Liver (tissue), 9 donors: ENCODE results near the gene EHD4. TPM values are rescaled to one million over a fixed set of nuclear protein-coding genes. Genes with fewer than 3 reads are reported as not detected.

Experiments used
- DNase-seq: peaks from one replicate; pipeline ENCODE4 v3.0.0-alpha.2; 2017; ENCODE audit warnings: low spot score
- H3K27ac ChIP-seq, 2 donors: one replicate each; pipeline ENCODE4 v1.7.0; 2013; ENCODE audit warnings: inconsistent platforms in 2 of 2, low read length in 2 of 2, control low read depth in 1 of 2, low read depth in 1 of 2, mild to moderate bottlenecking in 1 of 2
- H3K27me3 ChIP-seq, 4 donors: one replicate each; pipeline versions ENCODE4 v1.6.1 to v1.7.0; 2013; ENCODE audit warnings: low read length in 3 of 4, inconsistent platforms in 1 of 4, mild to moderate bottlenecking in 1 of 4, moderate library complexity in 1 of 4; ENCODE audit not compliant: control insufficient read depth in 4 of 4, insufficient read depth in 4 of 4
- H3K36me3 ChIP-seq, 4 donors: one replicate each; pipeline versions ENCODE4 v1.6.1 to v1.7.0; 2013; ENCODE audit warnings: low read length in 3 of 4, mild to moderate bottlenecking in 3 of 4, low read depth in 1 of 4, moderate library complexity in 1 of 4; ENCODE audit not compliant: control insufficient read depth in 4 of 4, insufficient read depth in 3 of 4
- H3K4me1 ChIP-seq, 4 donors: one replicate each; pipeline versions ENCODE4 v1.6.1 to v1.7.0; 2013; ENCODE audit warnings: low read length in 3 of 4, mild to moderate bottlenecking in 3 of 4, moderate library complexity in 1 of 4; ENCODE audit not compliant: control insufficient read depth in 4 of 4, insufficient read depth in 4 of 4
- H3K4me3 ChIP-seq, 3 donors: one replicate each; pipeline versions ENCODE4 v1.6.1 to v1.7.0; 2013; ENCODE audit warnings: low read length in 3 of 3, control low read depth in 1 of 3, low read depth in 1 of 3, mild to moderate bottlenecking in 1 of 3
- H3K9ac ChIP-seq, 2 donors: one replicate each; pipeline ENCODE4 v1.7.0; 2013; ENCODE audit warnings: low read length in 2 of 2, mild to moderate bottlenecking in 2 of 2, moderate library complexity in 2 of 2, control low read depth in 1 of 2, low read depth in 1 of 2
- H3K9me3 ChIP-seq, 4 donors: one replicate each; pipeline versions ENCODE4 v1.6.1 to v1.7.0; 2013; ENCODE audit warnings: low read length in 3 of 4; ENCODE audit not compliant: control insufficient read depth in 4 of 4
- ATF3 ChIP-seq: IDR thresholded peaks from 2 replicates; pipeline ENCODE4 v1.6.1; 2016; ENCODE audit warnings: antibody characterized with exemption
- CTCF ChIP-seq: fragments of 150-350 bp; IDR thresholded peaks from 2 replicates; pipeline ENCODE4 v1.5.1; 2017; ENCODE audit warnings: improper control_type of control experiment, low read depth, low read length; ENCODE audit not compliant: missing input control
- EGR1 ChIP-seq, 2 donors: IDR thresholded peaks; 2 replicates each; pipeline ENCODE4 v1.6.1; 2016 to 2018; ENCODE audit warnings: antibody characterized with exemption in 2 of 2, low read depth in 2 of 2
- FOXA1 ChIP-seq: IDR thresholded peaks from 2 replicates; pipeline ENCODE4 v1.6.1; 2016; ENCODE audit warnings: antibody characterized with exemption
- FOXA2 ChIP-seq: IDR thresholded peaks from 2 replicates; pipeline ENCODE4 v1.6.1; 2016; ENCODE audit warnings: antibody characterized with exemption
- GABPA ChIP-seq, 2 donors: IDR thresholded peaks in 1 of 2; conservative IDR thresholded peaks in 1 of 2; 2 replicates each; pipeline ENCODE4 v1.6.1; 2016; ENCODE audit warnings: antibody characterized with exemption in 2 of 2, mild to moderate bottlenecking in 1 of 2, moderate library complexity in 1 of 2
- HNF4A ChIP-seq, 2 donors: conservative IDR thresholded peaks; 2 replicates each; pipeline ENCODE4 v1.6.1; 2016; ENCODE audit warnings: antibody characterized with exemption in 2 of 2, mild to moderate bottlenecking in 2 of 2
- HNF4G ChIP-seq: IDR thresholded peaks from 2 replicates; pipeline ENCODE4 v1.6.1; 2016; ENCODE audit warnings: antibody characterized with exemption
- JUND ChIP-seq, 2 donors: IDR thresholded peaks; 2 replicates each; pipeline ENCODE4 v1.6.1; 2016; ENCODE audit warnings: antibody characterized with exemption in 2 of 2
- MAX ChIP-seq: IDR thresholded peaks from 2 replicates; pipeline ENCODE4 v1.6.1; 2016; ENCODE audit warnings: antibody characterized with exemption
- NR2F2 ChIP-seq: IDR thresholded peaks from 2 replicates; pipeline ENCODE4 v1.6.1; 2016; ENCODE audit warnings: antibody characterized with exemption
- RAD21 ChIP-seq, 2 donors: IDR thresholded peaks; 2 replicates each; pipeline ENCODE4 v1.6.1; 2016; ENCODE audit warnings: antibody characterized with exemption in 2 of 2, mild to moderate bottlenecking in 2 of 2
- REST ChIP-seq: IDR thresholded peaks from 2 replicates; pipeline ENCODE4 v1.6.1; 2016; ENCODE audit warnings: antibody characterized with exemption, mild to moderate bottlenecking
- RXRA ChIP-seq, 2 donors: IDR thresholded peaks; 2 replicates each; pipeline ENCODE4 v1.6.1; 2017 to 2018; ENCODE audit warnings: antibody characterized with exemption in 2 of 2, mild to moderate bottlenecking in 1 of 2
- SP1 ChIP-seq: IDR thresholded peaks from 2 replicates; pipeline ENCODE4 v1.6.1; 2018; ENCODE audit warnings: antibody characterized with exemption, mild to moderate bottlenecking
- TAF1 ChIP-seq: conservative IDR thresholded peaks from 2 replicates; pipeline ENCODE4 v1.6.1; 2016; ENCODE audit warnings: antibody characterized with exemption, mild to moderate bottlenecking
- YY1 ChIP-seq: IDR thresholded peaks from 2 replicates; pipeline ENCODE4 v1.6.1; 2016; ENCODE audit warnings: antibody characterized with exemption, mild to moderate bottlenecking
- ZBTB33 ChIP-seq: IDR thresholded peaks from 2 replicates; pipeline ENCODE4 v1.6.1; 2016; ENCODE audit warnings: antibody characterized with exemption
- WGBS: extraction: QIAGEN DNeasy Blood & Tissue Kit; methylation state at CpG from one replicate; pipeline ENCODE4 v1.1.7; 2013; 5-methylcytosine and 5-hydroxymethylcytosine counted together
- polyA plus RNA-seq, 2 donors: library from polyadenylated mRNA; stranded (reverse) in 1 of 2; unstranded in 1 of 2; fragments of 200-250 nt in 1 of 2; fragments of >200 nt in 1 of 2; fragmentation: Nextera tagmentation in 1 of 2; extraction: Ambion mirVana in 1 of 2; gene quantifications; one replicate each; pipeline versions ENCODE4 v1.2.1 to v1.2.3, GENCODE V29; 2013 to 2015
- total RNA-seq, 2 donors: library from RNA; depleted of rRNA; stranded (reverse); fragments of >200 nt; gene quantifications; one replicate each; pipeline ENCODE4 v1.2.3, GENCODE V29; 2014
- donor health status: healthy.
- donor health status: healthy.
- donor health status: healthy.
- donor health status: healthy.
- donor health status: healthy.

Gene EHD4
- total and polyA plus RNA-seq, 4 donors: 3.3 to 10.0 (median 6.2) TPM

- H3K9ac ChIP-seq: no peak overlapping the region
- no peaks in the 10 kb centered on the region for H3K9me3 ChIP-seq
- H3K4me3 ChIP-seq: no peak overlapping the region
- H3K27me3 ChIP-seq: no peaks in the 10 kb centered on the region
- no peak for DNase-seq
- WGBS: 89% methylated on average over 13 of the region's 13 CpGs
- TF ChIP-seq RXRA (IDR thresholded peaks at IDR 0.05): no peak
- TF ChIP-seq ZBTB33: no peak
- TF ChIP-seq EGR1 (IDR thresholded peaks at IDR 0.05; ENCODE audit: low read depth in 2 of 2): no peak
- TF ChIP-seq REST: no peak
- TF ChIP-seq SP1: no peak
- TF ChIP-seq YY1: no peak
- no peak for TF ChIP-seq MAX
- no peak for TF ChIP-seq TAF1
- TF ChIP-seq FOXA2: no peak
- TF ChIP-seq ATF3: no peak
- no peak for TF ChIP-seq FOXA1
- no peak for TF ChIP-seq NR2F2
- TF ChIP-seq HNF4G: no peak
- TF ChIP-seq JUND (IDR thresholded peaks at IDR 0.05): no peak
- no peak for TF ChIP-seq GABPA (IDR thresholded peaks at IDR 0.05 in 1 of 2, conservative IDR thresholded peaks at IDR 0.05 in 1 of 2)
- TF ChIP-seq CTCF: no peak
- no peak for TF ChIP-seq RAD21 (IDR thresholded peaks at IDR 0.05)
- no peak for TF ChIP-seq HNF4A (conservative IDR thresholded peaks at IDR 0.05)
- no peak overlapping the region for H3K27ac ChIP-seq
- H3K4me1 ChIP-seq: no peaks in the 10 kb centered on the region
- peaks cover 5 to 16% (median 8%) of the 10 kb centered on the region in 4 donors for H3K36me3 ChIP-seq
Measured at GRCh38 chr15:41940441-41940857, 31.9 kb downstream of the EHD4 start.
